NCI-H1694 (cell line): Measurements from ENCODE around the gene IL17B.

Experiments used
- DNase-seq: peaks from one replicate; lab custom pipeline; 2025; lab: John Stamatoyannopoulos, UW

The IL17B gene

DNA sequence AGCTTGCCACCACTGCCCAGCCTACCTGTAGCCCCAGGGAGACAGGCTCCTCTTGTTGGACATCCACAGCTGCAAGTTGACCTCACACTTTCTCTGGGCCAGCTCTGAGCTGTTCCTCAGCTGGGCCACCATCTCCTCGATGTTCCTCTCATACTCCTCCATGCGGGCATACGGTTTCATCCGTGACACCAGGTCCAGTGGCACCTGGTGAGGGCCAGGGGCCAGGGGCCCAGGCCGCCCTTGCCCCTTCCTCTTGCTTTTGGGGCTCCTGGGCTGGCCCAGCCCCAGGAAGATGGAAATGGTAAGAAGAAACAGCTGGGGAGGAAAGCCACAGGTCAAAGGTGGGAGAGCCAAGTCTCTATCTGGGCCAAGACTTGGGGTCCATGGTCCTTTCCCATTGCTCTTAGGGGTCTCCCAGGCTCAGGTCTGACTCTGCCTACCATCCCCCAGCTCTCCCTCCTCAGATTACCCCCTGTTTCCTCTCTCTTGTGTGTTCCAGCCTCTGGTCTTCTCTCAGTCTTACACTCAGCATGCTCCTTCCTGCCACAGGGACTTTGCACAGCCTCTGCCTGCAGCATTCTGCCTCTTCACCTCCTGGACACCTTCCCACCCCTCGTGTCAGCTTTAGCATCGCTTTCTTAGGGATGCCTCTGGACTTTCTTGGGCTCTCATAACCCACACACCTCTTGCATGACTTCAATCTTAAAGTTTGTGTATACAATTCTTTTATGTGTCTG lies 2.2 kb downstream of the IL17B start:
- DNase-seq, result no peak

- DNase-seq, result no peak
These were observed 3.0 kb downstream of the IL17B start for GRCh38 chr5:149376104-149376503.

- DNase-seq, result no peak
These were observed 3.7 kb downstream of the IL17B start for GRCh38 chr5:149375434-149375833.

DNA sequence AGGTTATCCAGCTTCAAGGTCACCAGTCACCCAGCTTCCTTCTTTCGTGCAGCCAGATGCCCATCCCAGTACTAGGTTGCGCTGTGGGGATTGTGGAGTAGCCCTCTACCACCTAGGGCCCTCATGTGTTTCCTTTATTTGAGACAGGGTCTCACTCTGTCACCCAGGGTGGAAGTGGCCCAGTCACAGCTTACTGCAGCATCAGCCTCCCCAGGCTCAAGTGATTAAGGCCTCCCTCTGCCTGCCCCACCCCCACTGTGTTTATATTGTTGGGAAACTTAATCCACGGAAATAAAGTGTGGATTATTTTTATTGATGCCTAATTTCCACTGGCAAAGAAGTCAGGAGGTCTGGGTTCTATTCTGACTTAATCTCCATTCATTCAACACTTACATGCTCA lies 4.3 kb downstream of the IL17B start:
- DNase-seq, result no peak

DNA sequence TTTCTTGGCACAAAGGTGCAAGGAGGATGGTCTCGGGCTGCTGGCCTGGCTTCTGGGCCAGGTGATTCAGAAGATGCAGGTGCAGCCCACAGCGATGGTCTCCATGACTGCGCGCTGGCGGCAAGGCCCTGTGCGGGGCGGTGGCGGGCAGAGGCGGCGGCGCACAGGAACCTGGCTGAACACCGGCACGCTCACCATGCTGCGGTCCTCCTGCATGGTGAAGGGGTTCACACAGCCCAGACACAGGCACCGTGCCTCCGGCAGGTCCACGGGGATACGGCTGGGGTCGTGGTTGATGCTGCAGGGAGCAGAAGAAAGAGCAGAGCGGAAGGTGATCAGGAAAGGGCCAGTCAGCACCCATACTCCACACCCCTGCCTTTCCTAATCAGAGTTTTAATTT lies 4.8 kb downstream of the IL17B start:
- DNase-seq, result no peak

DNA sequence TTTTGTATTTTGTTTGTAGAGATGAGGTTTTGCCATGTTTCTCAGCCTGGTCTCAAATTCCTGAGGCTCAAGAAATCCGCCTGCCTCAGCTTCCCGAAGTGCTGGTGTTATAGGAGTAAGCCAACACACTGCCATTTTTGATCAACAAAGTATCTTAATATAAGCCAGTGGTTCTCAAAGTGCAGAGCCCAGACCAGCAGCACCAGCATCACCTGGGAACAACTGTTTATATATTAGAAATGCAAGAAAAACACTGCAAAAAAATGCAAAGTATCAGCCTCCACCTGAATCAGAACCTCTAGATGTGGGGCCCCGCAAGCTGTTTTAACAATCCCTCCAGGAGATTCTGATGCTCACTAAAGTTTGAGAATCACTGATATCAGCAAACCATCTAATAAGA lies 6.2 kb downstream of the IL17B start:
- DNase-seq, result no peak

DNA sequence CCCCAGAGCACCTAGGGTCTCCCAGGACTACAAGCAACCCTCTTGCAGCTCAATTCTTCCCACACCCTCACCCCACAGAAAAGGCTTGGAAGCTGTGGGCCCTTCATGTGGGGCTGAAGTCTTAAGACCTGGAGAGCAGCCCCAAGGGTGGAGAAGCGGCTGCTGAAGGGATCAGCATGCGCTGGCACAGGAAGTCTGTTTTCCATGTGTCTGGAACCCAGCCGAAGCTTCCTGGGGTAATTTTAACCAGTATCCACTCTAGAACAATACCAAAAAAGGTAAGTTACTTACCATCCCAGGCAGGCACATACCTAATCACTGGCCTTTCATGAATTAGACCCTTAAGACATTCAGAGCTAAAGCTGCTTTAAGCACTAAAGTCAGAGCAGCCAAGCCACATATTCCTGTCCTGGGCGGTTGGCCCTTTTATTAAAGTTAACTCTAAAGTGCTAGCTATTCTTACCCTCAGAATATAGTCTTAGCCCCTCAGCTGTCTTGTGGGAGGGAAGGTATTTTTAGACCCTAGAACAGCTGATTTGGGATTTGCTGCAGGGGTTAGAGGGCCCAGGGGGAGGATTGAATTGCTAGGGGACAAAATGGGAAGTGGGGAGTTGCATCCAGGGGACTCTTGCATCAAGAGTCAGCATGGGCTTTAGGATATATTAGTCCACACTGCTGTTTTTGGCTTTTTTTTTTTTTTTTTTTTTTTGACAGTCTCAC lies 6.9 kb downstream of the IL17B start:
- DNase-seq, result no peak

DNA sequence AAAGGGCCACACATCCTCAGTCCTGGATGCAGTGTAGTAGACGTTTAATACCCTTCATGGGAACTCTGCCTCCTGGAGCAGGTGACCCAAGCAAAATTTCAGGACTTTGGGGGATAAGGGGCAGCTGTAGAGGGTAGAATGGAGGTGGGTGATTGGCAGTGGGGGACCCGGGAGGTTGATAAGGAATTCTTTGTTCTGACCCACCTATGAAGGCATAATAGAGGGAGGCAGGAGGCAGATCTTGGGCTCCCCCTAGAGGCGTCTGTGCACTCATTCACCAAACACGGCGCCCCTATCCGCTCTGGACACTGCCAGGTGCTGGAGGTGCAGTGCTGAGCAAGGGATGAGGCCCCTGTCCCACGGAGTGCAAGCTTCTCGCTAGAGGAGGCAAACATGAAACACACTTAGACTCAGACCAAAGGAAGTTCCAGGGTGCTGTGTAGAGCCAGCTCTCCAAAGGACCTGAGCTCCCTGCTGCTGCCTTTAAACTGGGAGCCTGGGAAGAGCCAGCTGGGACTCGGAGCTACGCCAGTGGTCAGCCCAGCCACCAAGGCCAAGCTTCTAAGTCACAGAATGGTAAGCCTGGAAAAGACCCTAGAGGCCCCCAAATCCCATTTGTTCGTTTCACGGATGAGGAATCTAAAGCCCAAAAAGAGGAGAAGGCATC lies 7.7 kb downstream of the IL17B start:
- peak; percentile 58 for DNase-seq

DNA sequence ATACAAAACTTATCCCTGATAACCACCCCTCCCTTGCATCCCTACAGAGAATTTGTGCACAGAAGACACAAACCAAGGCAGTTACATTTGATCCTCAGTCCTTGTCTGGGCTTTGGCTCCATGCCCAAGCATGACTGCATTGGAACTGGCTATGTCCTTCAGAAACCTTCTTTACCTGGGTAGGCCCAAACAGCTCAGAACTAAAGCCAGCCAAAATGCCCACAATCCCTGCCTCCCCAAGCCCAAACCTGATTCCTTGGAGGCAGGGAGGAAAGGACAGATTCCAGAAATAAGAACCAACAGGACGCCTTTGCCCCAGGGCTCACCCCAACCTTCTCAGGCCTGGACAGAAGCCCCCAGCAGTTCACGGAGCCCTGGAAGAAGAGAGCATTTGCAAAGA lies 8.2 kb downstream of the IL17B start:
- DNase-seq, result no peak

- DNase-seq, result no peak
These were observed 11.0 kb downstream of the IL17B start for GRCh38 chr5:149367972-149368645.

GRCh38 chr5:149367249-149367971 lies 11.7 kb downstream of the IL17B start:
- peak; percentile 60 for DNase-seq

DNA sequence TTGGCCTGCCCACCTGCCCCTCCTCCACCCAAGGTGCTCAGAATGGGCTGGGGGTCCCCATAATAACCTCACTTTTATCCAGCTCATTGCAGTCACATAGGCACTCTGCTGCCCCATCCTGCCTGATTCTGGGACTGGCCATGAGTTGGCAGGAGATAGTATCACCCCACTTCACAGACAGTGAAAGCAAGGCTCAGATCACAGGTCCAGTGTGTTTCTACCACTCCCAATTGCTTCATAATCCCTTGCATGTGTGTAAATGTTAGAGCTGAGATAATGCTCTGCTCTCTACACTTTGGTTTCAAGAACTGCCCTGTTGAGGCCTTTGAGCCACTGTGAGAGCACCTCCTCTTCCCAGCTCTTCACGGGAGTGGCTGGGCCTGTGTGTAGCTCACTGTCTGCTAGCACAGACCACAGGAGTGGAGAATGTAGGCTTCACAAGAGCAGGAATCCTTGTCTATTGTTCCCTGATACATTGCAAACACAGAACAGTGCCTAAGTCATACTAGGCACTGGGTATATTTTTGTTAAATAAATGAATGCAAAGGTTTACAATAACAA lies 12.8 kb downstream of the IL17B start:
- DNase-seq, result no peak

DNA sequence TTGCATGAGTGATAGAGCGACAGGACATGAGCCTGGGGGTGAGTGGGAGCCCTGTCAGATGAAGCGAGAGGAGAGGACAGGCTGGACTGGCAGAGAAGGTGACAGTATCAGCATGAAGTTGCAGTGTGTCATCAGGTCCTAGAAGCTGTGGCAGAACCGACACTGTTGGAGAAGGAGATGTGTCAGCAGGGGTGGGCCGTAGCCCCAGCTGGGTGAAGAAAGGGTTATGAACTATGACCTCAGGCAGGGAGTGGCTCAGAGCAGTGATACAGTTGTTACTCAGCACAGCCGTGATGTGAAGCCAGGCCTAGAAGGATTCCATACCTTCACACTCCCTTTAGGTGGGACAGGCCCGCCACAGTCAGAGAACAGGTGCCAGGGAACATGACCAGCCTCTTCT lies 13.7 kb downstream of the IL17B start:
- no peak for DNase-seq

DNA sequence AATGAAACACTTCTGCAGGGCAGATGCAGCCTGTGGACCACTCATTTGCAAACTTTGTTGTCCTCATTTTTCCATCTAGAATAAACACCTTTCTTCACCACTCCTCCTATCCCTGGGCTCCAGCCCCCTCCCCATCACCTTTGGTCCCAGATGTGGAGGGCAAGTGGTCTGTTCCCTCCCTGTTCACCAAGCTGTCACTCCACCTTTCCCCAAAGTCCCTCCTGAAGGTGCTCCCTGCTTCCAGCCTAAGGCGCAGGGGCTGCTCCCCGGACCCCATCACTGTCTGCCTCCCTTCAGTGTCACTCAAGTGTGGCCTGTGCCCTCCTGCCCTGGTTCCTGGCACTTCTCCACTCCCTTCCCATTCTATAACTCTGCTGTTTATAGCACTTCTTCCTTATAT lies 14.4 kb downstream of the IL17B start:
- DNase-seq, result no peak

DNA sequence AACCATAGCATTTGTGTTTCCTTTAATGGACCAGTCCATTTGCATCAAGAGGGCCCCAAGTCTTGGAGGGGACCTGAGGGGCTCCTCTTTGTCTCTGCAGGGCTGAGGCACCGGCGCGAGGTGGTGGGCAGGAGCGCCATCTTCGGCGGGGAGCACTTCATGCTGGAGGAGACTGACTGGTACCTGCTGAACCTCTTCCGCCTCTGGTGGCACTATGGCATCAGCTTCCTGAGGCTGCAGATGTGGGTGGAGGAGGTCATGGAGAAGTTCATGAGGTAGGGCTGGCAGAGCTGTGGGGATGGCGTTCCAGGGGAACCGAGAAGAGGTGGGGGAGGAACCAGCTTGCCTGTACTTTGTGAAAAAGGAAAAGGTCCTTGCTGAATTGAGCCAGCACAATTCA lies 15.2 kb downstream of the IL17B start:
- no peak for DNase-seq

DNA sequence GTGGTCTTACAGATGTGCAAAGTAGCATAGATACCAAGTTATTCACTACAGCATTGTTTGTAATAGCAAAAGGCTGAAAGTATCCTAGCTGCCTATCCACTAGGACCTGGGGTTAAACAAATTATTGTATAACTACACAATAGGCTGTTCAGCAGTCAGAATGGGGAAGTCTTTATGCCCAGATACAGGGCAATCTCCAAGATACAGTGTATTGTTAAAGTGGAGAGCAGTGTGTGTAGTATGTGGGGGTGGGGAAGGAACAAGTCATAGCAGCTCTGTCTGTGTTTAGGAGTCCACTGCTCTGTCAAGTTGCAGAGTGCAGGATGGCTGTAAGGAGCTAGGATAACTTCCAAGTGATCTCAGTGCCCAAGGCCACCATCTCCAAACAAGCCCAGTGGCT lies 15.7 kb downstream of the IL17B start:
- no peak for DNase-seq

GRCh38 chr5:149362541-149362940 lies 16.6 kb downstream of the IL17B start:
- DNase-seq, result no peak

GRCh38 chr5:149360272-149360671 lies 18.8 kb downstream of the IL17B start:
- no peak for DNase-seq

DNA sequence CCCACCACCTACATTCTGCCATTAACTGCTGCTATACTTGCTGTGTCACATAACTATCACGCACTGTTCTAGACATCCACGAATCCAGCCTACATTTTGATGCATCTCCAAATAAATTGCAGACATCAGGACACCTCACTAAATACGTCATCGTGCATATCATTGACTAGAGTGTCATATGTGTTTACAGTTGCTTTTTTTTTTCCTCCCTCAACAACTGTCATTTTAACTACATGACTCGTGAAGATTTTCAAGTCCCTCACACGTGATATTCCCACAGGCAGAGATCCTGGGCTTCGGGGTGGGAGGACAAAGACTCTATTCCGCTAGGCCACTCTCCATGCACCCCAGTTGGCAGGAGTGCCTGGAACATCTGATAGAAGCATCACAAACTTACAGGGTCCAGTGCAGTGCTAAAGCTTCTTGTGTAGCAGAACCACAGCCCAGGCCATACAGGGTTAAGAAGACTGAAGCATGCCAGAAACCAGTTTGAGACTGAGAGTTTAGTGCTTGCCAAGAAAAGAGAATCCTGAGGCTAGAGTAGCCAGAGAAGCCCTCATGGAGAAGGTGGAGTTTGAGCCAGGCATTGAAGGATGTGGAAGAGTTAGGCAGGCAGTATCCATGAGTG lies 20.1 kb downstream of the IL17B start:
- no peak for DNase-seq

GRCh38 chr5:149358294-149358651 lies 20.8 kb downstream of the IL17B start:
- DNase-seq, result no peak
